Measurements from ENCODE around the gene ZNF219.

DNA sequence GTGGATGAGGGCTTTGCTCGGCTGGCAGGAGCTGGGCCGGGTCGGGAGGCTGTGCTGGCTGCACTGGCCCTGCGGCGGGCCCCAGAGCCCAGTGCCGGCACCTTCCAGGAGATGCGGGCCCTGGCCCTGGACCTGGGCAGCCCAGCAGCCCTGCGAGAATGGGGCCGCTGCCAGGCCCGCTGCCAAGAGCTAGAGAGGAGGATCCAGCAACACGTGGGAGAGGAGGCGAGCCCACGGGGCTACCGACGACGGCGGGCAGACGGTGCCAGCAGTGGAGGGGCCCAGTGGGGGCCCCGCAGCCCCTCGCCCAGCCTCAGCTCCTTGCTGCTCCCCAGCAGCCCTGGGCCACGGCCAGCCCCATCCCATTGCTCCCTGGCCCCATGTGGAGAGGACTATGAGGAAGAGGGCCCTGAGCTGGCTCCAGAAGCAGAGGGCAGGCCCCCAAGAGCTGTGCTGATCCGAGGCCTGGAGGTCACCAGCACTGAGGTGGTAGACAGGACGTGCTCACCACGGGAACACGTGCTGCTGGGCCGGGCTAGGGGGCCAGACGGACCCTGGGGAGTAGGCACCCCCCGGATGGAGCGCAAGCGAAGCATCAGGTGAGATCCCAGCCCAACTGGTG is 16.8 kb downstream of the ZNF219 start:
- TF ChIP-seq CTCF (conservative IDR thresholded peaks at IDR 0.05; ENCODE audit: low read length) (no peak), EZH2phosphoT487 (IDR thresholded peaks at IDR 0.05; ENCODE audit: borderline replicate concordance, low read depth, low read length) (no peak)
